GM12891 (cell line): ENCODE data around the gene TEKTIP1.

Experiments used
- POLR2A ChIP-seq: IDR thresholded peaks from 2 replicates; pipeline ENCODE4 v1.6.1; 2011; ENCODE audit warnings: low read depth, low read length, control low read depth
- POLR2AphosphoS5 ChIP-seq: IDR thresholded peaks from 2 replicates; pipeline ENCODE4 v1.6.1; 2011; ENCODE audit warnings: low read depth, low read length, control low read depth
- POU2F2 ChIP-seq: IDR thresholded peaks from 2 replicates; pipeline ENCODE4 v1.6.1; 2011; ENCODE audit warnings: low read depth, mild to moderate bottlenecking, control low read depth, low read length, moderate library complexity
- TAF1 ChIP-seq: IDR thresholded peaks from 2 replicates; pipeline ENCODE4 v1.6.1; 2011; ENCODE audit warnings: low read depth, low read length, control low read depth

GRCh38 chr19:3547301-3547731, 8.3 kb downstream of the TEKTIP1 start:
- TF ChIP-seq POLR2A (no peak), POLR2AphosphoS5 (no peak), TAF1 (no peak), POU2F2 (no peak)
